ENCODE results near the gene CES2.

DNA sequence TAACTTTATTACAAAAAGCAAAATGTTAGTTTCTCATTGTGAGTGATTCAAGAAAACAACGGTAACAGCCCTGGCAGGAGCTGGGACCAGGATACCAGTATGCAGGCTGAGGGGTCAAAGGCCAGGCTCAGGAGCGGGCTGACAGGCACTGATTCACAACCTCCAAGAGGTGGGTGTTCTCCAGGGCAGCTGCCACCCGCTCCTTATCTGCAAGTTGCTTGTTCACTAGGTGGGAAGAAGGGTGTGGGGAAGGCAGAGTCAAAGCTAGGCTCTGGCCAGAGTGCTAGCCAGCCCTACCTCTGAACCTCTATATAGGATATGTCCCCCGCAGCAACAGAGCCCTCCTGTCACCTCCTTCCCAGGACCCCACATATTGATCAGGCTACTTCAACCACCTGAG, 3.2 kb upstream of the CES2 start:
- no peak for TF ChIP-seq POLR2A (IDR thresholded peaks at IDR 0.05; ENCODE audit: low read length)
- TF ChIP-seq GATA1 (IDR thresholded peaks at IDR 0.05; ENCODE audit: low read depth, low read length), result no peak

Measured in erythroblast (primary cell).